ENCODE measurements around the gene ELF2. TPM values are rescaled to one million over a fixed set of nuclear protein-coding genes. Genes with fewer than 3 reads are reported as not detected.
A peak's percentile ranks its signal among the peaks of the same experiment; 100 is the strongest.

The ELF2 gene
- total and polyA plus RNA-seq, 2 of the 8 experiments (the other 6 are each of a cell fraction or from before 2014, with no cell fraction given): 21.1 to 44.3 TPM

GRCh38 chr4:139082750-139083606 lies 94.0 kb downstream of the ELF2 start (continued):
- TF ChIP-seq SP2 (IDR thresholded peaks at IDR 0.05; ENCODE audit: low read length) (peak; percentile 41; the same call in 1 of the 2 replicates), SAP30 (IDR thresholded peaks at IDR 0.05; ENCODE audit: insufficient read depth, insufficient replicate concordance, low read length) (peak; percentile 49), RXRA (IDR thresholded peaks at IDR 0.05; ENCODE audit: insufficient read depth, low read depth, low read length) (no peak), MAX (IDR thresholded peaks at IDR 0.05) (peak; percentile 92), SIRT6 (IDR thresholded peaks at IDR 0.05; ENCODE audit: low read length) (no peak), KDM1A (IDR thresholded peaks at IDR 0.05; ENCODE audit: borderline replicate concordance, low read length) (peak; percentile 78; the same call in 1 of the 2 replicates), TEAD4 (IDR thresholded peaks at IDR 0.05; ENCODE audit: low read depth, low read length) (peak; percentile 52; the same call in 1 of the 2 replicates), TBP (IDR thresholded peaks at IDR 0.05; ENCODE audit: low read depth, low read length) (0 out of 2 replicates have a peak, but pooled peaks have one; percentile 26), SIN3A (conservative IDR thresholded peaks at IDR 0.05 in 1 of 2, IDR thresholded peaks at IDR 0.05 in 1 of 2; ENCODE audit: low read depth in 1 of 2, low read length in 2 of 2) (peak; percentile 83 to 94; a peak in 3 of 4 replicates), NANOG (IDR thresholded peaks at IDR 0.05; ENCODE audit: insufficient read depth, low read depth, low read length, poor library complexity, severe bottlenecking) (peak; percentile 2)
